Activated T-helper 2 cell treated with anti-CD3 and anti-CD28 coated beads, Interferon-gamma antibody, Interleukin-2, Interleukin-4, amounts not matched to agents 10 μg/mL and 5 μg/mL and 100 μg/mL, durations not matched to agents 14 hours and 24 hours and 36 hours (primary cell): ENCODE measurements around the gene DCUN1D2. TPM values are rescaled to one million over a fixed set of nuclear protein-coding genes. Genes with fewer than 3 reads are reported as not detected.
"Not testable (repeated sequence)": the region's sequence is repeated elsewhere in the genome, so short reads cannot be mapped to it uniquely, and the experiment has no call there.

ENCODE experiments used
- DNase-seq: peaks from one replicate; pipeline ENCODE4 v3.0.0; 2021; ENCODE audit warnings: low spot score
- H3K27ac Mint-ChIP-seq: one replicate; pipeline ENCODE4 v1.8.0; 2021; ENCODE audit warnings: mixed read lengths
- H3K27me3 Mint-ChIP-seq: one replicate; pipeline ENCODE4 v1.8.0; 2021; ENCODE audit warnings: low read depth, mixed read lengths
- H3K36me3 Mint-ChIP-seq: one replicate; pipeline ENCODE4 v1.8.0; 2021; ENCODE audit warnings: low read depth, mixed read lengths
- H3K4me1 Mint-ChIP-seq: one replicate; pipeline ENCODE4 v1.8.0; 2021; ENCODE audit warnings: low read depth, mixed read lengths
- H3K4me3 Mint-ChIP-seq: one replicate; pipeline ENCODE4 v1.8.0; 2021; ENCODE audit warnings: low read depth, mild to moderate bottlenecking, moderate library complexity, mixed read lengths
- H3K9me3 Mint-ChIP-seq: one replicate; pipeline ENCODE4 v1.8.0; 2021; ENCODE audit warnings: mixed read lengths
- intact Hi-C: fragments of 100-400 bp; cut with micrococcal nuclease; formaldehyde crosslinking; loops from one replicate; pipeline ENCODE4 v1.15.1; 2023
- total RNA-seq: library from RNA; stranded (reverse); gene quantifications from 2 replicates; pipeline ENCODE4 v1.2.3, GENCODE V29; 2022

The DCUN1D2 gene
- total RNA-seq, 1 donor from 2014 or later, result 25.5 TPM

- intact Hi-C loops, H3K4me1 Mint-ChIP-seq, DNase-seq, H3K36me3 Mint-ChIP-seq, H3K9me3 Mint-ChIP-seq, H3K4me3 Mint-ChIP-seq, H3K27ac Mint-ChIP-seq, H3K27me3 Mint-ChIP-seq: not testable (repeated sequence)
Measured at GRCh38 chr13:113450861-113451620, 39.5 kb downstream of the DCUN1D2 start.

- H3K4me3 Mint-ChIP-seq, H3K9me3 Mint-ChIP-seq, H3K27me3 Mint-ChIP-seq, H3K27ac Mint-ChIP-seq, intact Hi-C loops, H3K36me3 Mint-ChIP-seq, DNase-seq, H3K4me1 Mint-ChIP-seq: not testable (repeated sequence)
Measured at GRCh38 chr13:113450348-113450744, 40.2 kb downstream of the DCUN1D2 start.

- H3K36me3 Mint-ChIP-seq, result no peaks in the 10 kb centered on the region
- H3K4me3 Mint-ChIP-seq, result peak overlapping the region; percentile 28
- H3K4me1 Mint-ChIP-seq, result no peaks in the 10 kb centered on the region
- intact Hi-C loops, result no loop called here
- no peak overlapping the region for H3K27ac Mint-ChIP-seq
- no peak for DNase-seq
- H3K27me3 Mint-ChIP-seq, result no peaks in the 10 kb centered on the region
- no peaks in the 10 kb centered on the region for H3K9me3 Mint-ChIP-seq
Measured at GRCh38 chr13:113449693-113450347, 40.7 kb downstream of the DCUN1D2 start.

GRCh38 chr13:113448885-113449692, 41.4 kb downstream of the DCUN1D2 start:
- peak; percentile 28 for DNase-seq
- Mint-ChIP-seq H3K36me3 (no peaks in the 10 kb centered on the region), H3K4me3 (peak overlapping the region; percentile 51), H3K9me3 (no peaks in the 10 kb centered on the region), H3K4me1 (no peaks in the 10 kb centered on the region), H3K27ac (no peak overlapping the region), H3K27me3 (no peaks in the 10 kb centered on the region)
- intact Hi-C loops, result no loop called here

- H3K4me1 Mint-ChIP-seq, result no peaks in the 10 kb centered on the region
- peak overlapping the region; percentile 51 for H3K4me3 Mint-ChIP-seq
- intact Hi-C loops, result no loop called here
- no peak for DNase-seq
- H3K27me3 Mint-ChIP-seq, result no peaks in the 10 kb centered on the region
- no peaks in the 10 kb centered on the region for H3K36me3 Mint-ChIP-seq
- H3K9me3 Mint-ChIP-seq, result no peaks in the 10 kb centered on the region
- H3K27ac Mint-ChIP-seq, result no peak overlapping the region
Measured at GRCh38 chr13:113448545-113448884, 42.0 kb downstream of the DCUN1D2 start.

- intact Hi-C loops, result no loop called here
- DNase-seq, result no peak
- no peak overlapping the region for H3K4me3 Mint-ChIP-seq
Measured at GRCh38 chr13:113447596-113447995, 42.9 kb downstream of the DCUN1D2 start.

GRCh38 chr13:113446488-113446854, 44.0 kb downstream of the DCUN1D2 start:
- intact Hi-C loops, result no loop called here
- H3K4me3 Mint-ChIP-seq, result no peak overlapping the region
- no peaks in the 10 kb centered on the region for H3K4me1 Mint-ChIP-seq
- H3K27me3 Mint-ChIP-seq, result no peaks in the 10 kb centered on the region
- no peaks in the 10 kb centered on the region for H3K36me3 Mint-ChIP-seq
- DNase-seq, result no peak
- H3K27ac Mint-ChIP-seq, result no peak overlapping the region
- H3K9me3 Mint-ChIP-seq, result no peaks in the 10 kb centered on the region

More at GRCh38 chr13:113447596-113447995, 42.9 kb downstream of the DCUN1D2 start:
- Mint-ChIP-seq H3K4me1 (no peaks in the 10 kb centered on the region), H3K27me3 (no peaks in the 10 kb centered on the region), H3K27ac (no peak overlapping the region), H3K9me3 (no peaks in the 10 kb centered on the region), H3K36me3 (no peaks in the 10 kb centered on the region)

- Mint-ChIP-seq H3K36me3 (no peaks in the 10 kb centered on the region), H3K4me3 (no peak overlapping the region), H3K27me3 (no peaks in the 10 kb centered on the region), H3K4me1 (no peaks in the 10 kb centered on the region), H3K27ac (no peak overlapping the region), H3K9me3 (no peaks in the 10 kb centered on the region)
- no peak for DNase-seq
- intact Hi-C loops, result no loop called here
Measured at GRCh38 chr13:113445791-113446487, 44.6 kb downstream of the DCUN1D2 start.

GRCh38 chr13:113443991-113444390, 46.5 kb downstream of the DCUN1D2 start:
- Mint-ChIP-seq H3K36me3 (no peaks in the 10 kb centered on the region), H3K4me3 (no peak overlapping the region), H3K9me3 (no peaks in the 10 kb centered on the region), H3K27me3 (no peaks in the 10 kb centered on the region), H3K27ac (no peak overlapping the region), H3K4me1 (no peaks in the 10 kb centered on the region)
- intact Hi-C loops, result no loop called here
- DNase-seq, result no peak

GRCh38 chr13:113442985-113443362, 47.5 kb downstream of the DCUN1D2 start:
- Mint-ChIP-seq H3K4me1 (no peaks in the 10 kb centered on the region), H3K9me3 (no peaks in the 10 kb centered on the region), H3K27me3 (no peaks in the 10 kb centered on the region), H3K4me3 (no peak overlapping the region), H3K36me3 (no peaks in the 10 kb centered on the region), H3K27ac (no peak overlapping the region)
- DNase-seq, result no peak
- intact Hi-C loops, result no loop called here

GRCh38 chr13:113442354-113442984, 48.0 kb downstream of the DCUN1D2 start:
- no peak for DNase-seq
- Mint-ChIP-seq H3K9me3 (no peaks in the 10 kb centered on the region), H3K27me3 (no peaks in the 10 kb centered on the region), H3K27ac (no peak overlapping the region), H3K4me3 (no peak overlapping the region), H3K4me1 (no peaks in the 10 kb centered on the region), H3K36me3 (no peaks in the 10 kb centered on the region)
- intact Hi-C loops, result no loop called here

- Mint-ChIP-seq H3K9me3 (no peaks in the 10 kb centered on the region), H3K4me1 (no peaks in the 10 kb centered on the region), H3K27me3 (no peaks in the 10 kb centered on the region), H3K4me3 (no peak overlapping the region), H3K27ac (no peak overlapping the region), H3K36me3 (no peaks in the 10 kb centered on the region)
- intact Hi-C loops, result no loop called here
- DNase-seq, result no peak
Measured at GRCh38 chr13:113441661-113442060, 48.9 kb downstream of the DCUN1D2 start.
